Left lung (tissue), 10 donors: Measurements from ENCODE around the gene DNAJB5. TPM values are rescaled to one million over a fixed set of nuclear protein-coding genes. Genes with fewer than 3 reads are reported as not detected.

Experiments
- ATAC-seq: fragments of 200-7000 bp; cut with Tn5 transposase; one replicate; pipeline ENCODE4 v1.9.1; 2020; ENCODE audit warnings: moderate library complexity
- DNase-seq, 4 donors: peaks; one replicate each; pipeline ENCODE4 v3.0.0-alpha.2; 2013 to 2020
- H3K27ac ChIP-seq, 2 donors: fragments of 200-600 bp; sonication (generic) in 1 of 2; one replicate each; pipeline versions ENCODE4 v1.5.0 to v1.8.0; 2020 to 2021
- H3K27me3 ChIP-seq, 2 donors: fragments of 200-600 bp; sonication (generic) in 1 of 2; one replicate each; pipeline versions ENCODE4 v1.5.0 to v1.8.0; 2020 to 2021
- H3K36me3 ChIP-seq, 2 donors: fragments of 200-600 bp; sonication (generic) in 1 of 2; one replicate each; pipeline versions ENCODE4 v1.5.0 to v1.8.0; 2020 to 2021
- H3K4me1 ChIP-seq, 2 donors: fragments of 200-600 bp; one replicate each; pipeline ENCODE4 v1.8.0; 2021
- H3K4me3 ChIP-seq, 2 donors: fragments of 200-600 bp; sonication (generic) in 1 of 2; one replicate each; pipeline versions ENCODE4 v1.5.0 to v1.8.0; 2020 to 2021; ENCODE audit warnings: mild to moderate bottlenecking in 1 of 2
- H3K9me3 ChIP-seq, 2 donors: fragments of 200-600 bp; sonication (generic) in 1 of 2; one replicate each; pipeline versions ENCODE4 v1.5.0 to v1.8.0; 2020 to 2021
- intact Hi-C, 2 donors: fragments of 100-400 bp; cut with DNase I; formaldehyde crosslinking; loops; one replicate each; pipeline versions ENCODE4 v1.11.2 to v1.14.2; 2022
- polyA plus RNA-seq, 6 donors: library from polyadenylated mRNA; unstranded; fragments of 120-200 nt; gene quantifications; one replicate each; pipeline ENCODE4 v1.2.1, GENCODE V29; 2013; ENCODE audit not compliant: insufficient read length in 6 of 6
- total RNA-seq, 2 donors: library from RNA; stranded (reverse); fragmentation: NEBNext Ultra II Directional; extraction: Animal tissue kit (Norgen Biotek cat#: 25700); gene quantifications; one replicate each; pipeline ENCODE4 v1.2.1, GENCODE V29; 2021
- TF ChIP-seq, protein P1 (sequence below), 2 donors: fragments of 200-600 bp; sonication (generic) in 1 of 2; IDR thresholded peaks; one replicate each; pipeline versions ENCODE4 v1.5.0 to v1.8.0; 2021; ENCODE audit warnings: antibody characterized with exemption in 2 of 2
- donor health status: DM: no; HTN: yes; CAD: no.
- donor health status: DM: no; HTN: no; CAD: no.

Gene DNAJB5
- total and polyA plus RNA-seq, 8 donors: 6.9 to 14.4 (median 8.9) TPM

DNA sequence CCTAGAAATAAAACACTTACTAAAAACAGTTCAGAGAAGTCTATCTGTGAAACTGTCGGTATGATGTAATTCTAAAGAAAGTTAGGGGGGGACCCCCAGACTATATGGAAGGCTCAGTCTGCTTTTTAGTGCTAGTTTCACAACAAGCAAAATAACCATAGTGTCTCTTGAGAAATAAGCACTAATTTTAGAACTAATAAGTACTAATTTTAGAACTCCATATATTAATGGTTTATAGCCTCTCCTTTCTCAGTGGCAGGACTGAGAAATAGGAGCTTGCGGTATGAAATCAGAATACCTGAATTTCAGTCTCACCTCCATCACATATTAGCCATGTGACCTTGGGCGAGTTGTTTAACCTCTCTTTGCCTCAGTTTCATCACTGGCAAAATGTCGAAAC lies 32.9 kb upstream of the DNAJB5 start:
- intact Hi-C loops: no loop called here
- no peaks in the 10 kb centered on the region for H3K36me3 ChIP-seq
- peaks cover 35 to 82% of the 10 kb centered on the region in 2 donors for H3K27me3 ChIP-seq
- H3K27ac ChIP-seq: no peak overlapping the region
- DNase-seq: no peak
- no peaks in the 10 kb centered on the region for H3K9me3 ChIP-seq
- H3K4me1 ChIP-seq: peaks cover 0 to 8% of the 10 kb centered on the region in 2 donors
- ATAC-seq: no peak
- TF ChIP-seq, protein P1, sequence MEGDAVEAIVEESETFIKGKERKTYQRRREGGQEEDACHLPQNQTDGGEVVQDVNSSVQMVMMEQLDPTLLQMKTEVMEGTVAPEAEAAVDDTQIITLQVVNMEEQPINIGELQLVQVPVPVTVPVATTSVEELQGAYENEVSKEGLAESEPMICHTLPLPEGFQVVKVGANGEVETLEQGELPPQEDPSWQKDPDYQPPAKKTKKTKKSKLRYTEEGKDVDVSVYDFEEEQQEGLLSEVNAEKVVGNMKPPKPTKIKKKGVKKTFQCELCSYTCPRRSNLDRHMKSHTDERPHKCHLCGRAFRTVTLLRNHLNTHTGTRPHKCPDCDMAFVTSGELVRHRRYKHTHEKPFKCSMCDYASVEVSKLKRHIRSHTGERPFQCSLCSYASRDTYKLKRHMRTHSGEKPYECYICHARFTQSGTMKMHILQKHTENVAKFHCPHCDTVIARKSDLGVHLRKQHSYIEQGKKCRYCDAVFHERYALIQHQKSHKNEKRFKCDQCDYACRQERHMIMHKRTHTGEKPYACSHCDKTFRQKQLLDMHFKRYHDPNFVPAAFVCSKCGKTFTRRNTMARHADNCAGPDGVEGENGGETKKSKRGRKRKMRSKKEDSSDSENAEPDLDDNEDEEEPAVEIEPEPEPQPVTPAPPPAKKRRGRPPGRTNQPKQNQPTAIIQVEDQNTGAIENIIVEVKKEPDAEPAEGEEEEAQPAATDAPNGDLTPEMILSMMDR (IDR thresholded peaks at IDR 0.05): no peak
- no peak overlapping the region for H3K4me3 ChIP-seq

DNA sequence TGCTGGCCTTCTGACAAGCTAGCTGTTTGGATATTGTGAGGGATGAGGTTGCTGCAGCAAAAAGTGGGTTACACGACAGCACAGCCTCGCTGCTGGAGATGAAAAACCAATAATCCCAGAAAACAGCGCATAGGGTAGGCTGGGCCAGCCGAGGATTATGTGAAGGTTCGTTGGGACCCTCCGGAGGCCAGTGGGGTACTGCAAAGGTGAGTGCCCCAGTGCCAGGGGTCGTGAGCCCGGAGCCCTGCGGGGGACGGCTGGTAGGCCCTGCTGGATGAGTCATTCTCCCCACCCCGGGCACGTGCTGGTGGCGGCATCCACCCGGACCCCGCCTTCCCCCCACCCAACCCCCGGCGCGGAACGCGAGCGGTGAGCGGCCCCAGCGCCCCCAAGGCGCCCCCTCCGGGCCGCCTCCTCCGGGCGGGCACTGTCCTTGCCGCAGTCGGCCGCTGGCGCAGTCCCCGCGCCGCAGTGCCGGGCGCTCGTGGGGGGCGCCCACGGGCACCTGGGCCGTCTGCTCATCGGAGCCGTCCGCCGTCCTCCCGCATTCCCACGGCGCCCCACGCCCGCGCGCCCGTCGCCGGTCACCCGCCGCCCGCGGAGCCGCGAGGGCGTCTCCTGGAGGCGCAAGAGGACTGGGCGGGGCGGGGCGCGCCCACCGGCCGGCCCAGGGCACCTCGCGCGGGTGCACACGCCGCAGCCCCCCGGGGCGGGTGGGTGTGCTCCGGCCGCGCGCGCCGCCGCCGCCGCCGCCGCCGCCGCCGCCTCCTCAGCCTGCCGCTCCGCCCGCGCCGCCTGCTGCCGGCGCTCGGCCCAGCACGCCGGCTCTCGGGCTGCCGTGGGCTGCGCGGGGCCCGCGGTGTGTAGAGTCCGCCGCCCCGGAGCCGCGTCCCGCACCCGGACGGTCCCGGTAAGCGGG lies 31.8 kb upstream of the DNAJB5 start, which contains the start of gene PHF24:
PHF24 (plus strand) TSS at position 794 of the 919 bp plus-strand sequence. CDS start 13,014 bp downstream, outside the sequence.
- intact Hi-C loops: no loop called here
- Histone ChIP-seq H3K27ac (no peak within 1 kb of the TSS), H3K4me1 (peaks cover 0 to 14% of the 10 kb centered on the region in 2 donors), H3K4me3 (peak within 1 kb of the TSS; percentile 19 to 21), H3K9me3 (no peaks in the 10 kb centered on the region), H3K36me3 (no peaks in the 10 kb centered on the region), H3K27me3 (peaks cover 35 to 88% of the 10 kb centered on the region in 2 donors)
- peak; percentile 69 for ATAC-seq
- DNase-seq: peak in 1 of 4 donors; percentile 76
- TF ChIP-seq, protein P1 (IDR thresholded peaks at IDR 0.05): no peak

GRCh38 chr9:34958411-34958982 lies 31.0 kb upstream of the DNAJB5 start:
- DNase-seq: no peak
- TF ChIP-seq, protein P1 (IDR thresholded peaks at IDR 0.05): no peak
- no peaks in the 10 kb centered on the region for H3K36me3 ChIP-seq
- H3K27ac ChIP-seq: no peak overlapping the region
- H3K4me3 ChIP-seq: no peak overlapping the region
- peaks cover 0 to 14% of the 10 kb centered on the region in 2 donors for H3K4me1 ChIP-seq
- no peaks in the 10 kb centered on the region for H3K9me3 ChIP-seq
- ATAC-seq: no peak
- peaks cover 35 to 93% of the 10 kb centered on the region in 2 donors for H3K27me3 ChIP-seq
- intact Hi-C loops: no loop called here

DNA sequence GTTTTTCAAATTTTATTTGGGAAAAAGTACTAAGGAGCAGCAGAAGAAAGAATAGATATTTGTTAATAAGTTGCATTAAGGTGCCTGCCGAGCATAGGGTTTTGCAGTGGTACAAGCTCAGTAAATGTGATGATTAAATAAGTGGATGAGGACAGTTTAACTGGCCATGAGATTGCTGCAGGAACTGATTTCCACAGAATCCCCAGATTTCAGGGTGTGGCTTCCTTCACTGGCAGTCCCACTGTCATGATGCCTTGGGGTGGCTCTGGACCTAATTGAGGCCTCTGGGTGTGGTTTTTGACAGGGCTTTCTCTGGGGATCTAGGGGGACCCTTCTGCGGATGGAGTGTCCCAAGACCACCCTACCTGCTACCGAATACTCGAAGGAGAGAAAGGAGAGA lies 30.1 kb upstream of the DNAJB5 start:
- peaks cover 35 to 93% of the 10 kb centered on the region in 2 donors for H3K27me3 ChIP-seq
- DNase-seq: no peak
- no peaks in the 10 kb centered on the region for H3K9me3 ChIP-seq
- no peak overlapping the region for H3K4me3 ChIP-seq
- intact Hi-C loops: no loop called here
- TF ChIP-seq, protein P1 (IDR thresholded peaks at IDR 0.05): no peak
- H3K27ac ChIP-seq: no peak overlapping the region
- ATAC-seq: no peak
- no peaks in the 10 kb centered on the region for H3K36me3 ChIP-seq
- H3K4me1 ChIP-seq: peaks cover 0 to 14% of the 10 kb centered on the region in 2 donors
